ENCODE measurements around the gene FAM43B. TPM values are rescaled to one million over a fixed set of nuclear protein-coding genes. Genes with fewer than 3 reads are reported as not detected.
A peak's percentile ranks its signal among the peaks of the same experiment; 100 is the strongest.

Gene FAM43B
- polyA plus RNA-seq, 2 of the 4 experiments (the other 2 are of a cell fraction): 0.76 to 6.9 TPM

- CTCF ChIA-PET: interaction anchor here (0.6 to 8.8 kb wide), 27 partner anchors 9 to 1299 kb away, joined by 3 to 101 read pairs (median 3); partner anchors contain the start of genes CDA and PINK1
- Histone ChIP-seq H3K4me2 (peak overlapping the region; percentile 67), H3K4me3 (no peak overlapping the region), H3K4me1 (no peaks in the 10 kb centered on the region), H3K9me3 (no peaks in the 10 kb centered on the region), H3K27ac (peak overlapping the region; percentile 39 to 67; a peak in 3 of 6 replicates)
- ATAC-seq (peak; percentile 87 to 91), FAIRE-seq (peak; percentile 7), DNase-seq (ENCODE audit: low read depth in 1 of 2, low spot score in 1 of 2) (peak; percentile 36 to 72)
- WGBS (ENCODE audit: missing lambda C conversion rate): 20% methylated on average over 17 of the region's 17 CpGs
- POLR2A ChIA-PET: no interaction called here
- TF ChIP-seq RFX5 (IDR thresholded peaks at IDR 0.05): no peak
- TF ChIP-seq SMC3 (IDR thresholded peaks at IDR 0.05): peak; percentile 93
- TF ChIP-seq PHF8 (IDR thresholded peaks at IDR 0.05; ENCODE audit: borderline replicate concordance, low read depth): no peak
- TF ChIP-seq HOXA7 (CRISPR knock-in tag; IDR thresholded peaks at IDR 0.05): no peak
- TF ChIP-seq, protein P1, sequence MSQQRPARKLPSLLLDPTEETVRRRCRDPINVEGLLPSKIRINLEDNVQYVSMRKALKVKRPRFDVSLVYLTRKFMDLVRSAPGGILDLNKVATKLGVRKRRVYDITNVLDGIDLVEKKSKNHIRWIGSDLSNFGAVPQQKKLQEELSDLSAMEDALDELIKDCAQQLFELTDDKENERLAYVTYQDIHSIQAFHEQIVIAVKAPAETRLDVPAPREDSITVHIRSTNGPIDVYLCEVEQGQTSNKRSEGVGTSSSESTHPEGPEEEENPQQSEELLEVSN (IDR thresholded peaks at IDR 0.05; ENCODE audit: borderline replicate concordance, low read depth): no peak
- no peak for TF ChIP-seq TFCP2L1 (CRISPR knock-in tag; IDR thresholded peaks at IDR 0.05)
- TF ChIP-seq POLR2A (IDR thresholded peaks at IDR 0.05; ENCODE audit: low read length): no peak
- TF ChIP-seq, protein P2, sequence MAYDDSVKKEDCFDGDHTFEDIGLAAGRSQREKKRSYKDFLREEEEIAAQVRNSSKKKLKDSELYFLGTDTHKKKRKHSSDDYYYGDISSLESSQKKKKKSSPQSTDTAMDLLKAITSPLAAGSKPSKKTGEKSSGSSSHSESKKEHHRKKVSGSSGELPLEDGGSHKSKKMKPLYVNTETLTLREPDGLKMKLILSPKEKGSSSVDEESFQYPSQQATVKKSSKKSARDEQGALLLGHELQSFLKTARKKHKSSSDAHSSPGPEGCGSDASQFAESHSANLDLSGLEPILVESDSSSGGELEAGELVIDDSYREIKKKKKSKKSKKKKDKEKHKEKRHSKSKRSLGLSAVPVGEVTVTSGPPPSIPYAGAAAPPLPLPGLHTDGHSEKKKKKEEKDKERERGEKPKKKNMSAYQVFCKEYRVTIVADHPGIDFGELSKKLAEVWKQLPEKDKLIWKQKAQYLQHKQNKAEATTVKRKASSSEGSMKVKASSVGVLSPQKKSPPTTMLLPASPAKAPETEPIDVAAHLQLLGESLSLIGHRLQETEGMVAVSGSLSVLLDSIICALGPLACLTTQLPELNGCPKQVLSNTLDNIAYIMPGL (CRISPR knock-in tag; IDR thresholded peaks at IDR 0.05; ENCODE audit: borderline replicate concordance): no peak
- peak; percentile 91 to 95 for TF ChIP-seq RAD21 (conservative IDR thresholded peaks at IDR 0.05 in 1 of 2, IDR thresholded peaks at IDR 0.05 in 1 of 2)
- TF ChIP-seq CTCF (IDR thresholded peaks at IDR 0.05): peak; percentile 86
- TF ChIP-seq MYC (IDR thresholded peaks at IDR 0.05; ENCODE audit: borderline replicate concordance, low read length): no peak
- peak; percentile 58; the same call in 1 of the 2 replicates for TF ChIP-seq KDM1A (IDR thresholded peaks at IDR 0.05; ENCODE audit: low read depth)
- no peak for TF ChIP-seq CHD4 (IDR thresholded peaks at IDR 0.05; ENCODE audit: borderline replicate concordance)
Observed at GRCh38 chr1:20521960-20522861, 30.2 kb upstream of the FAM43B start.

- DNase-seq (ENCODE audit: low read depth in 1 of 2, low spot score in 1 of 2): no peak
- FAIRE-seq: no peak
- Histone ChIP-seq H3K4me3 (no peak overlapping the region), H3K4me1 (peaks cover 5% of the 10 kb centered on the region; the same call in 1 of the 3 replicates), H3K4me2 (no peak overlapping the region), H3K27ac (no peak overlapping the region), H3K9me3 (no peaks in the 10 kb centered on the region)
- ChIA-PET POLR2A (no interaction called here), CTCF (interaction anchor here (1.4 to 8.8 kb wide), 3 partner anchors 106 to 115 kb away, joined by 5 to 90 read pairs (median 7); partner anchors contain the start of gene PINK1)
- TF ChIP-seq, protein P1 (IDR thresholded peaks at IDR 0.05; ENCODE audit: borderline replicate concordance, low read depth): no peak
- TF ChIP-seq, protein P2 (CRISPR knock-in tag; IDR thresholded peaks at IDR 0.05; ENCODE audit: borderline replicate concordance): no peak
- TF ChIP-seq FOXS1 (CRISPR knock-in tag; IDR thresholded peaks at IDR 0.05) (no peak), SMC3 (IDR thresholded peaks at IDR 0.05) (no peak), NFE2L2 (conservative IDR thresholded peaks at IDR 0.05; ENCODE audit: low read length) (no peak), MAZ (IDR thresholded peaks at IDR 0.05; ENCODE audit: borderline replicate concordance, low read depth, low read length) (no peak), NPAS2 (CRISPR knock-in tag; IDR thresholded peaks at IDR 0.05; ENCODE audit: borderline replicate concordance) (no peak), JUN (IDR thresholded peaks at IDR 0.05) (no peak)
- TF ChIP-seq, protein P3, sequence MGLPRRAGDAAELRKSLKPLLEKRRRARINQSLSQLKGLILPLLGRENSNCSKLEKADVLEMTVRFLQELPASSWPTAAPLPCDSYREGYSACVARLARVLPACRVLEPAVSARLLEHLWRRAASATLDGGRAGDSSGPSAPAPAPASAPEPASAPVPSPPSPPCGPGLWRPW (IDR thresholded peaks at IDR 0.05): no peak
- TF ChIP-seq, protein P4, sequence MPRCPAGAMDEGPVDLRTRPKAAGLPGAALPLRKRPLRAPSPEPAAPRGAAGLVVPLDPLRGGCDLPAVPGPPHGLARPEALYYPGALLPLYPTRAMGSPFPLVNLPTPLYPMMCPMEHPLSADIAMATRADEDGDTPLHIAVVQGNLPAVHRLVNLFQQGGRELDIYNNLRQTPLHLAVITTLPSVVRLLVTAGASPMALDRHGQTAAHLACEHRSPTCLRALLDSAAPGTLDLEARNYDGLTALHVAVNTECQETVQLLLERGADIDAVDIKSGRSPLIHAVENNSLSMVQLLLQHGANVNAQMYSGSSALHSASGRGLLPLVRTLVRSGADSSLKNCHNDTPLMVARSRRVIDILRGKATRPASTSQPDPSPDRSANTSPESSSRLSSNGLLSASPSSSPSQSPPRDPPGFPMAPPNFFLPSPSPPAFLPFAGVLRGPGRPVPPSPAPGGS (IDR thresholded peaks at IDR 0.05): no peak
- WGBS (ENCODE audit: missing lambda C conversion rate): 80% methylated on average over 6 of the region's 6 CpGs
- ATAC-seq: no peak
Observed at GRCh38 chr1:20526267-20526666, 26.1 kb upstream of the FAM43B start.
